Thyroid gland (tissue), 4 donors: Measurements from ENCODE around the gene MS4A6A.
"Not testable (repeated sequence)": the region's sequence is repeated elsewhere in the genome, so short reads cannot be mapped to it uniquely, and the experiment has no call there.

ENCODE experiments used
- POLR2A ChIP-seq, 2 donors: fragments of 450-650 bp; IDR thresholded peaks; one replicate each; pipeline ENCODE4 v1.6.1; 2017; ENCODE audit warnings: antibody characterized with exemption in 2 of 2, mild to moderate bottlenecking in 2 of 2, moderate library complexity in 1 of 2
- TF ChIP-seq, protein P1 (sequence below), 6 experiments: fragments of 200-600 bp in 3 of 6; fragments of 450-650 bp in 3 of 6; sonication (generic) in 3 of 6; IDR thresholded peaks; one replicate each; pipeline ENCODE4 v1.5.1; 2016 to 2019; ENCODE audit warnings: antibody characterized with exemption in 6 of 6, mild to moderate bottlenecking in 2 of 6, inconsistent platforms in 1 of 6, moderate library complexity in 1 of 6

DNA sequence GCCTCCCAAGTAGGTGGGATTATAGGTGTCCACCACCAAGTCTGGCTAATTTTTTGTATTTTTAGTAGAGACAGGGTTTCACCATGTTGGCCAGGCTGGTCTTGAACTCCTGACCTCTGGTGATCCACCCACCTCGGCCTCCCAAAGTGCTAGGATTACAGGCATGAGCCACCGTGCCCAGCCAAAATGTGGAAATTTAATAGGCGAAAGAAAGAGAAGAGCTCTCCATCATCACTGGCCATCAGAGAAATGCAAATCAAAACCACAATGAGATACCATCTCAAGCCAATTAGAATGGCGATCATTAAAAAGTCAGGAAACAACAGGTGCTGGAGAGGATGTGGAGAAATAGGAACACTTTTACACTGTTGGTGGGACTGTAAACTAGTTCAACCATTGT lies 54.0 kb downstream of the MS4A6A start:
- TF ChIP-seq, protein P1, sequence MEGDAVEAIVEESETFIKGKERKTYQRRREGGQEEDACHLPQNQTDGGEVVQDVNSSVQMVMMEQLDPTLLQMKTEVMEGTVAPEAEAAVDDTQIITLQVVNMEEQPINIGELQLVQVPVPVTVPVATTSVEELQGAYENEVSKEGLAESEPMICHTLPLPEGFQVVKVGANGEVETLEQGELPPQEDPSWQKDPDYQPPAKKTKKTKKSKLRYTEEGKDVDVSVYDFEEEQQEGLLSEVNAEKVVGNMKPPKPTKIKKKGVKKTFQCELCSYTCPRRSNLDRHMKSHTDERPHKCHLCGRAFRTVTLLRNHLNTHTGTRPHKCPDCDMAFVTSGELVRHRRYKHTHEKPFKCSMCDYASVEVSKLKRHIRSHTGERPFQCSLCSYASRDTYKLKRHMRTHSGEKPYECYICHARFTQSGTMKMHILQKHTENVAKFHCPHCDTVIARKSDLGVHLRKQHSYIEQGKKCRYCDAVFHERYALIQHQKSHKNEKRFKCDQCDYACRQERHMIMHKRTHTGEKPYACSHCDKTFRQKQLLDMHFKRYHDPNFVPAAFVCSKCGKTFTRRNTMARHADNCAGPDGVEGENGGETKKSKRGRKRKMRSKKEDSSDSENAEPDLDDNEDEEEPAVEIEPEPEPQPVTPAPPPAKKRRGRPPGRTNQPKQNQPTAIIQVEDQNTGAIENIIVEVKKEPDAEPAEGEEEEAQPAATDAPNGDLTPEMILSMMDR (IDR thresholded peaks at IDR 0.05): not testable (repeated sequence)
- not testable (repeated sequence) for TF ChIP-seq POLR2A (IDR thresholded peaks at IDR 0.05)
